Endothelial cell of umbilical vein (primary cell): ENCODE results near the gene NMB. TPM values are rescaled to one million over a fixed set of nuclear protein-coding genes. Genes with fewer than 3 reads are reported as not detected.

Experiments
- BruUV-seq: library from RNA; stranded (reverse); fragments of 400-500 nt; replicated peaks from 2 replicates; lab custom pipeline; 2021; lab: Mats Ljungman, UMichigan
- CTCF ChIA-PET: fragments of 300-600, 350-600 bp; sonication (Branson Sonifier 250); formaldehyde crosslinking; loops from one replicate; lab custom pipeline; 2021; ENCODE audit warnings: antibody characterized with exemption, inconsistent platforms; lab: Charles Lee
- POLR2A ChIA-PET: fragments of 300-600, 350-600 bp; sonication (Branson Sonifier 250); formaldehyde crosslinking; loops from one replicate; lab custom pipeline; 2021; ENCODE audit warnings: antibody characterized with exemption, inconsistent platforms; lab: Charles Lee
- DNase-seq: peaks from one replicate; pipeline ENCODE4 v3.0.0-alpha.2; 2011; ENCODE audit warnings: low read depth, low spot score
- FAIRE-seq: peaks from 2 replicates; lab custom pipeline; 2011; peaks lifted over from hg19 to GRCh38; lab: Jason Lieb, UNC
- H2AFZ ChIP-seq: 2 replicates; pipeline ENCODE4 v1.6.0; 2012; ENCODE audit warnings: low read depth, low read length, control low read depth, inconsistent platforms
- H3K27ac ChIP-seq: 2 replicates; pipeline ENCODE4 v1.5.1; 2011; ENCODE audit warnings: low read depth, mild to moderate bottlenecking, control low read depth, low read length, moderate library complexity; ENCODE audit not compliant: insufficient read depth
- H3K27me3 ChIP-seq, 2 experiments: 2 replicates each; pipeline versions ENCODE4 v1.6.0 to v1.6.1; 2011; ENCODE audit warnings: low read length in 2 of 2, mixed read lengths in 1 of 2; ENCODE audit not compliant: control insufficient read depth in 2 of 2, insufficient read depth in 2 of 2
- H3K36me3 ChIP-seq, 2 experiments: 2 replicates in 1 of 2; 3 replicates in 1 of 2; pipeline ENCODE4 v1.5.1; 2011; ENCODE audit warnings: low read length in 2 of 2, mild to moderate bottlenecking in 1 of 2, moderate library complexity in 1 of 2; ENCODE audit not compliant: control insufficient read depth in 2 of 2, insufficient read depth in 2 of 2; ENCODE audit errors: extremely low read depth in 1 of 2
- H3K4me1 ChIP-seq: 3 replicates; pipeline ENCODE4 v1.5.1; 2011; ENCODE audit warnings: mild to moderate bottlenecking, low read length; ENCODE audit not compliant: control insufficient read depth, insufficient read depth; ENCODE audit errors: extremely low read depth
- H3K4me2 ChIP-seq: 2 replicates; pipeline ENCODE4 v1.6.1; 2011; ENCODE audit warnings: low read length, control low read depth, mixed read lengths; ENCODE audit not compliant: insufficient read depth
- H3K4me3 ChIP-seq, 3 experiments: fragments of 200-600 bp in 1 of 3; sonication (generic), shearing (Covaris generic) in 1 of 3; replicated peaks in 1 of 3; 2 replicates each; pipeline ENCODE4 v1.5.1; 2011 to 2016; ENCODE audit warnings: control low read depth in 3 of 3, low read length in 3 of 3, mild to moderate bottlenecking in 2 of 3, inconsistent platforms in 1 of 3, low read depth in 1 of 3, moderate library complexity in 1 of 3; ENCODE audit not compliant: insufficient read depth in 1 of 3
- H3K79me2 ChIP-seq: 2 replicates; pipeline ENCODE4 v1.6.0; 2012; ENCODE audit warnings: low read length, inconsistent platforms; ENCODE audit not compliant: control insufficient read depth, insufficient read depth
- H3K9ac ChIP-seq: replicated peaks from 2 replicates; pipeline ENCODE3; 2011; ENCODE audit warnings: low read length, control low read depth; ENCODE audit not compliant: insufficient read depth; ENCODE audit errors: extremely low read depth
- H3K9me1 ChIP-seq: replicated peaks from 3 replicates; pipeline ENCODE4 v1.6.0; 2011; ENCODE audit warnings: mild to moderate bottlenecking, low read length; ENCODE audit not compliant: control insufficient read depth, insufficient read depth; ENCODE audit errors: extremely low read depth
- H3K9me3 ChIP-seq: replicated peaks from 2 replicates; pipeline ENCODE4 v1.5.1; 2012; ENCODE audit warnings: low read length, inconsistent platforms; ENCODE audit not compliant: control insufficient read depth, insufficient read depth
- H4K20me1 ChIP-seq: replicated peaks from 2 replicates; pipeline ENCODE3; 2011; ENCODE audit warnings: mild to moderate bottlenecking, low read length; ENCODE audit not compliant: control insufficient read depth, insufficient read depth; ENCODE audit errors: extremely low read depth
- CTCF ChIP-seq, 2 donors: IDR thresholded peaks; 1 replicate in 1 of 2; 2 replicates in 1 of 2; pipeline ENCODE4 v1.5.1; 2011; ENCODE audit warnings: low read length in 2 of 2, mild to moderate bottlenecking in 2 of 2, moderate library complexity in 2 of 2, control low read depth in 1 of 2, inconsistent platforms in 1 of 2, low read depth in 1 of 2; ENCODE audit not compliant: insufficient read depth in 1 of 2; ENCODE audit errors: extremely low read depth in 1 of 2
- EZH2 ChIP-seq: IDR thresholded peaks from 2 replicates; pipeline ENCODE4 v1.6.1; 2012; ENCODE audit warnings: borderline replicate concordance, low read depth, mild to moderate bottlenecking, moderate library complexity, low read length, inconsistent platforms; ENCODE audit not compliant: severe bottlenecking
- GATA2 ChIP-seq: IDR thresholded peaks from 2 replicates; pipeline ENCODE4 v1.7.0; 2011; ENCODE audit warnings: low read depth, mild to moderate bottlenecking, moderate library complexity, mixed read lengths, low read length; ENCODE audit not compliant: insufficient read length, insufficient read depth
- MAX ChIP-seq: IDR thresholded peaks from 2 replicates; pipeline ENCODE4 v1.6.1; 2011; ENCODE audit not compliant: insufficient read depth, insufficient read length
- MYC ChIP-seq: IDR thresholded peaks from one replicate; pipeline ENCODE4 v1.6.1; 2011; ENCODE audit warnings: mild to moderate bottlenecking, low read depth, low read length
- POLR2A ChIP-seq: IDR thresholded peaks from 2 replicates; pipeline ENCODE4 v1.6.1; 2012; ENCODE audit warnings: low read depth, mild to moderate bottlenecking, control low read depth, low read length
- POLR2AphosphoS5 ChIP-seq: IDR thresholded peaks from 2 replicates; pipeline ENCODE4 v1.6.1; 2012; ENCODE audit warnings: low read depth, mild to moderate bottlenecking, control low read depth, low read length, moderate library complexity; ENCODE audit not compliant: insufficient read depth
- dilution Hi-C: fragments of 300-500 bp; cut with MboI; formaldehyde crosslinking; loops from one replicate; pipeline ENCODE4 v1.15.0; 2019; ENCODE audit warnings: low sequenced_read_pairs; ENCODE audit not compliant: extremely low pct_ligation_motif_present
- intact Hi-C: fragments of 100-400 bp; cut with micrococcal nuclease; formaldehyde crosslinking; loops from one replicate; pipeline ENCODE4 v1.10.0; 2022
- polyA plus RNA-seq, 4 experiments: library from polyadenylated mRNA; depleted of rRNA in 3 of 4; stranded (reverse) in 3 of 4; unstranded in 1 of 4; fragments of >200 nt; gene quantifications; 2 replicates each; pipeline versions ENCODE4 v1.2.1 to v1.2.3, GENCODE V29; 2011 to 2012; ENCODE audit warnings: missing spikeins in 1 of 4
- total RNA-seq: library from RNA; stranded (reverse); gene quantifications from 2 replicates; pipeline ENCODE4 v1.2.3, GENCODE V29; 2021

The NMB gene
- total and polyA plus RNA-seq, 2 donors (not counting 3 experiments of a cell fraction or from before 2014, with no cell fraction given): 7.8 to 9.8 TPM

GRCh38 chr15:84645997-84646396, 12.0 kb downstream of the NMB start:
- no peak for FAIRE-seq
- TF ChIP-seq EZH2 (no peak), MAX (no peak), GATA2 (no peak)
- no TSS peak for BruUV-seq
- ChIA-PET CTCF (interaction anchor here (1.3 kb wide), 1 partner anchor 13 kb away, joined by 3 read pairs; no protein-coding TSS in a partner anchor), POLR2A (no interaction called here)
- DNase-seq: no peak
- H3K4me3 ChIP-seq: no peak overlapping the region
- peaks cover 2% of the 10 kb centered on the region for H3K79me2 ChIP-seq
- H3K9me3 ChIP-seq: no peaks in the 10 kb centered on the region
- H3K4me1 ChIP-seq: no peaks in the 10 kb centered on the region
- H3K9me1 ChIP-seq: no peaks in the 10 kb centered on the region
- H3K4me2 ChIP-seq: no peak overlapping the region
- no peaks in the 10 kb centered on the region for H4K20me1 ChIP-seq
- dilution Hi-C loops (no loop called here), intact Hi-C loops (no loop called here)
- no peak overlapping the region for H3K27ac ChIP-seq
- no peak overlapping the region for H2AFZ ChIP-seq
- H3K9ac ChIP-seq: no peak overlapping the region
- no peaks in the 10 kb centered on the region for H3K27me3 ChIP-seq
- H3K36me3 ChIP-seq: peaks cover 24 to 43% of the 10 kb centered on the region in 2 experiments

- DNase-seq (no peak), FAIRE-seq (no peak)
- TF ChIP-seq MAX: no peak
- TF ChIP-seq GATA2: no peak
- no peak for TF ChIP-seq MYC
- no peak for TF ChIP-seq POLR2AphosphoS5
- TF ChIP-seq CTCF (IDR thresholded peaks at IDR 0.05; ENCODE audit: extremely low read depth in 1 of 2, insufficient read depth in 1 of 2, low read depth in 1 of 2, low read length in 2 of 2): no peak
- TF ChIP-seq POLR2A: no peak
- TF ChIP-seq EZH2: no peak
- POLR2A ChIA-PET: no interaction called here
- CTCF ChIA-PET: interaction anchor here (1.3 kb wide), 1 partner anchor 13 kb away, joined by 3 read pairs; no protein-coding TSS in a partner anchor
- peaks cover 24 to 44% of the 10 kb centered on the region in 2 experiments for H3K36me3 ChIP-seq
- no peaks in the 10 kb centered on the region for H3K27me3 ChIP-seq
- peaks cover 2% of the 10 kb centered on the region for H3K79me2 ChIP-seq
- H3K4me3 ChIP-seq: no peak overlapping the region
- intact Hi-C loops (no loop called here), dilution Hi-C loops (no loop called here)
- no peaks in the 10 kb centered on the region for H3K9me1 ChIP-seq
- H3K9me3 ChIP-seq: no peaks in the 10 kb centered on the region
- no TSS peak for BruUV-seq
- no peaks in the 10 kb centered on the region for H4K20me1 ChIP-seq
- no peak overlapping the region for H3K4me2 ChIP-seq
- no peak overlapping the region for H2AFZ ChIP-seq
- H3K27ac ChIP-seq: no peak overlapping the region
- no peaks in the 10 kb centered on the region for H3K4me1 ChIP-seq
- H3K9ac ChIP-seq: no peak overlapping the region
Measured at GRCh38 chr15:84645496-84645895, 12.5 kb downstream of the NMB start.
